ENCODE results near the gene CHD3.
"Not testable (repeated sequence)": the region's sequence is repeated elsewhere in the genome, so short reads cannot be mapped to it uniquely, and the experiment has no call there.

CHD3 gene

DNA sequence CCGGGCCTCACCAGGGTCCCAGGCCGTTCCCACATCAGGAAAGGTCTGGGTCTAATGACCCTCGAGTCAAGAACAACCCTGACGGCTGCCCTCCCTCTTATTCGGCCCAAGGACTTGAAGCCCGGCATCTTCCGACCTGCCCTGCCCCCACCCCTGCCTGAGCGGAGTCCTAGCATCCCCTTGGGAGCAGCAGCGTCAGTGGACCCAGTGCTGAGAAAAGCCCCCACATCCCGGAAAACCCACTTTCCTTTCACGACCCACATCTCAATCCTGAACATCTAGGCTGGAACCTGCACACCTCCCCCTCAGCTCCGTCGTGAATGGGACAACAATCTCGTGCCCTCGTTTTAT is 33.0 kb upstream of the CHD3 start:
- H3K4me1 ChIP-seq (ENCODE audit: control insufficient read depth in 1 of 2, insufficient read depth in 2 of 2, low read length in 2 of 2), result peaks cover 43 to 51% of the 10 kb centered on the region in 2 donors
- H3K9me3 ChIP-seq (ENCODE audit: control insufficient read depth in 1 of 2, low read length in 2 of 2), result no peaks in the 10 kb centered on the region
- peaks cover 24 to 33% of the 10 kb centered on the region in 2 donors for H3K36me3 ChIP-seq (ENCODE audit: control insufficient read depth in 1 of 2, insufficient read depth in 2 of 2, low read length in 2 of 2)
- peak overlapping the region; percentile 36 to 87 for H3K4me3 ChIP-seq (ENCODE audit: low read depth in 1 of 2, low read length in 2 of 2)
- no peaks in the 10 kb centered on the region for H3K27me3 ChIP-seq (ENCODE audit: control insufficient read depth in 1 of 2, insufficient read depth in 2 of 2, low read length in 2 of 2)
- H3K9ac ChIP-seq (ENCODE audit: low read depth in 1 of 2, low read length in 2 of 2), result peak overlapping the region in 1 of 2 donors; percentile 65
- peak overlapping the region; percentile 26 for H3K27ac ChIP-seq (ENCODE audit: low read depth, low read length)

DNA sequence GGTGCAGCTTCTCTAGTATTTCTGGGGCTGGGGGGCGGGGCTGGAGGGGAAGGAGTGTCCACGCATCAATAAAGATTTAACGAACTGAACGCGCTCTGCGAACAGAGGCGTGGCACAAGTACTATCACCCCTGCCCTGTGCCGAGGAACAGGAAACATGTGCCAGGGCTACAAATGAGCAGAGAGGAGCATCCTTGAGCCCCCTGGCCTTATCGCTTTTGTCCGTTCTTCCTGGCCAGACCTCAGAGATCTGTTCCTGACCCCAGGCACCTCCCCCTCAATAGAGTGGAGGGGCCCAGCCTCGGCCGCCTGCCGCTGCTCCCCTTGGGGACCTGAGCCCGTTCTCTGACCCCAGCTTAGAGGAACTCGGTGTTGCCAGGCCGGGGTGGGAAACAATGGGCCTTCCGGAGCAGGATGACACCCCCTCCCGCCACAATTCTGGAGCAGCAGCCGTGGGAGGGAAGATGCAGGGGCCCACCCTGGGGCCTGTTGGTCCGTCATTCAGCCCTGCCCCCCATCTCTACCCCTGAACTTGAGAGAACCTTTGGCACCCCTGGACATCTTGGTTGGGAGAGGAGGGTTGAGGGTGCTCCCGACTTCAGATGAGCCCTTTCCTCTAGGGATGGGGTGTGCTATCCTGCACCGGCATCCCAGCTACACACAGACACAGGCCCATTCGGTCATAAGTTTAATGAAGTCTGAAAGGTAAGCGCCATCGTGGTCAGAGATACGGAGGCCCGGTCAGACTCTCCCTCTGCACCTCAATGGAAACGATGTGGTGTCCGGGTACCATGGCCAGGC is 32.4 kb upstream of the CHD3 start:
- H3K4me3 ChIP-seq (ENCODE audit: low read depth in 1 of 2, low read length in 2 of 2), result peak overlapping the region; percentile 87 to 91
- peaks cover 41 to 46% of the 10 kb centered on the region in 2 donors for H3K4me1 ChIP-seq (ENCODE audit: control insufficient read depth in 1 of 2, insufficient read depth in 2 of 2, low read length in 2 of 2)
- no peaks in the 10 kb centered on the region for H3K27me3 ChIP-seq (ENCODE audit: control insufficient read depth in 1 of 2, insufficient read depth in 2 of 2, low read length in 2 of 2)
- H3K36me3 ChIP-seq (ENCODE audit: control insufficient read depth in 1 of 2, insufficient read depth in 2 of 2, low read length in 2 of 2), result peaks cover 19 to 27% of the 10 kb centered on the region in 2 donors
- peak overlapping the region; percentile 91 for H3K27ac ChIP-seq (ENCODE audit: low read depth, low read length)
- no peaks in the 10 kb centered on the region for H3K9me3 ChIP-seq (ENCODE audit: control insufficient read depth in 1 of 2, low read length in 2 of 2)
- H3K9ac ChIP-seq (ENCODE audit: low read depth in 1 of 2, low read length in 2 of 2), result peak overlapping the region; percentile 65 to 79

DNA sequence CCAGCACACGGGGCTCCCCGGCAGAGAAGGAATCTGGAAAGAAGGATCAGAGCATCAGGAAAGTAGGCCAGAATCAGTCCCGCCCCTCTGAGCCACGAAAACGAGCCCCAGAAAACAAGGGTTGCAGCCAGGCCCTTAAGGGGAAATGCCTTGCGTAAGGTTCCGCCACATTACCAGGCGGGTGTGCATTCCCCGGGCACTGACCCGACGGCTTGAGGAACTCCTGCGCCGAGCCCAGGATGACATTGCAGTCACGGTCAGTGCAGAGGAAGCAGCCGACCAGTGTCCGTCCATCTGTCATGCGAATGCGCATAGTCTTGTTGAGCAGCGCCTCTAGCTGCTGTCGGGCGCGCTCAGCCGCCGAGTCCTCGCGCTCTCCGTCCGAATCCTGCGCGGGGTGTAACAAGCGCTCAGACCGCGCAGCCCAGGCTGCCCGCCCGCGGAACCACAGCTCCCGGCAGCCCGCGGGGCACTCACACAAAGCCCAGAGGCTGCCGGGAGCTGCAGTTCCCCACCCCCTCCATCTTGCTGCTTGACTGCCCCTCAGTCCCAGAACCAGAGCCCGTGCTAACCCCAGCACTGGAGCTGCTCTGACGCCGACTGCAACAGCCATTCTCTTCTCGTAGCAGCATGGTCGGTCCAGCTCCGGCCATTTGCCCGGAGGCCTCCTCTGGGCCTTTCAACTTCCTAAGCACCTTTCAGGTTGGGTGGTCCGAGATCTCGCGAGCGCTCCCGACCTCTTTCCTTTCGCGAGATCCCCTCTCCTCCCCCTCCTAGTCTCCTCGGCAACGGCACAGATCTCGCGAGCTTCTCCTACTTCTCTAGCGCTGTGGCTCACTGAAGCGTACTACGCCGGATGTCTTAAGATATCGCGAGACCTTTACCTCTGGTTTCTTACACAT is 31.5 kb upstream of the CHD3 start, which contains the start of gene NAA38:
Gene NAA38, minus strand, starts transcription at position 749 of the 902 bp plus-strand sequence. Its CDS starts 96 bp downstream, at position 653.
- peaks cover 33 to 39% of the 10 kb centered on the region in 2 donors for H3K4me1 ChIP-seq (ENCODE audit: control insufficient read depth in 1 of 2, insufficient read depth in 2 of 2, low read length in 2 of 2)
- H3K27ac ChIP-seq (ENCODE audit: low read depth, low read length), result peak within 1 kb of the TSS; percentile 91
- H3K27me3 ChIP-seq (ENCODE audit: control insufficient read depth in 1 of 2, insufficient read depth in 2 of 2, low read length in 2 of 2), result no peaks in the 10 kb centered on the region
- peak within 1 kb of the TSS; percentile 78 to 79 for H3K9ac ChIP-seq (ENCODE audit: low read depth in 1 of 2, low read length in 2 of 2)
- H3K36me3 ChIP-seq (ENCODE audit: control insufficient read depth in 1 of 2, insufficient read depth in 2 of 2, low read length in 2 of 2), result peaks cover 14 to 25% of the 10 kb centered on the region in 2 donors
- H3K4me3 ChIP-seq (ENCODE audit: low read depth in 1 of 2, low read length in 2 of 2), result peak within 1 kb of the TSS; percentile 87 to 91
- H3K9me3 ChIP-seq (ENCODE audit: control insufficient read depth in 1 of 2, low read length in 2 of 2), result no peaks in the 10 kb centered on the region

DNA sequence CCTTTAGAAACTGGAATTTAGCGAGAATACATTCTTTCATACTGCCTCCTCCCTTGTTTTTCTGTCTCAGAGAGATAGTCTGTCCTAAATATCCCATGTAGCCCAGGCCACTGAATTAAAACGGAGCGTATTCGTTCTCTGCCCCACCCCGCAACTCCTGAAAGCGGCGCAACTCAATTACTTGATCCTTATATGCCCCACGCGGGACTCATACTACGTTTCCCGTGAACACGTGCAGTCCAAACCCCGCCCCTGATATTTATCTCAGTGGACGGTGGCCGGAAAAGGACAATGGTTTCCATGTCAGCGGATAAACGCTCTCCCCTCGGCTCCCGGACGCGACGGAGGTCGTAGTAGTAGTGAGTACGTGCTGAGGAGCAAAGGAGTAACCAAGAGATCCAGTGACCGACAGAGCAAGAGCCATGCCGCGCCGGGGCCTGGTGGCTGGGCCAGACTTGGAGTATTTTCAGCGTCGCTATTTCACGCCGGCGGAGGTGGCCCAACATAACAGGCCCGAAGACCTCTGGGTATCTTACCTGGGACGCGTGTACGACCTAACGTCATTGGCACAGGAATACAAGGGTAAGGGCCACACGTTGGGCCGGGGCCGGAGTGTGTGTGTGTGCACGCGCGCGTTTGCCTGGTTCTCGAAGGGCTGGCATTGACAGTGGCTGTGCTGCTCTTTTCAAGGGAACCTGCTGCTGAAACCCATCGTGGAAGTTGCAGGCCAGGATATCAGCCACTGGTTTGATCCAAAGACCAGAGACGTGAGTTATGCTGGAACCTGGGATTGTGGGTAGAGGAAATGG is 30.7 kb upstream of the CHD3 start, which contains the start of gene CYB5D1:
Gene CYB5D1, plus strand, starts transcription at position 291 of the 809 bp plus-strand sequence. Its CDS starts 132 bp downstream, at position 423.
- Histone ChIP-seq H3K4me3 (ENCODE audit: low read depth in 1 of 2, low read length in 2 of 2) (peak within 1 kb of the TSS; percentile 87 to 91), H3K36me3 (ENCODE audit: control insufficient read depth in 1 of 2, insufficient read depth in 2 of 2, low read length in 2 of 2) (peaks cover 5 to 17% of the 10 kb centered on the region in 2 donors), H3K9me3 (ENCODE audit: control insufficient read depth in 1 of 2, low read length in 2 of 2) (no peaks in the 10 kb centered on the region), H3K27me3 (ENCODE audit: control insufficient read depth in 1 of 2, insufficient read depth in 2 of 2, low read length in 2 of 2) (no peaks in the 10 kb centered on the region), H3K4me1 (ENCODE audit: control insufficient read depth in 1 of 2, insufficient read depth in 2 of 2, low read length in 2 of 2) (peaks cover 28 to 36% of the 10 kb centered on the region in 2 donors), H3K9ac (ENCODE audit: low read depth in 1 of 2, low read length in 2 of 2) (peak within 1 kb of the TSS; percentile 78 to 79), H3K27ac (ENCODE audit: low read depth, low read length) (peak within 1 kb of the TSS; percentile 91)

DNA sequence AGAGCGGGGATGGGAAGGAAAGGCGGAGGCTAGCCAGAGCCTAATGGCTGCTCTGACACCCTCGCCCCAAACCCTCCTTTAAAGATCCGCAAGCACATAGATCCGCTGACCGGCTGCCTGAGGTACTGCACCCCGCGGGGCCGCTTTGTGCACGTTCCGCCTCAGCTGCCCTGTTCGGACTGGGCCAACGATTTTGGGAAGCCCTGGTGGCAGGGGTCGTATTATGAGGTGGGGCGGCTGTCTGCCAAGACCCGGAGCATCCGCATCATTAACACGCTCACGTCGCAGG is 30.1 kb upstream of the CHD3 start:
- H3K4me3 ChIP-seq (ENCODE audit: low read depth in 1 of 2, low read length in 2 of 2), result peak overlapping the region; percentile 87 to 91
- H3K27me3 ChIP-seq (ENCODE audit: control insufficient read depth in 1 of 2, insufficient read depth in 2 of 2, low read length in 2 of 2), result no peaks in the 10 kb centered on the region
- H3K4me1 ChIP-seq (ENCODE audit: control insufficient read depth in 1 of 2, insufficient read depth in 2 of 2, low read length in 2 of 2), result peaks cover 31 to 36% of the 10 kb centered on the region in 2 donors
- H3K9me3 ChIP-seq (ENCODE audit: control insufficient read depth in 1 of 2, low read length in 2 of 2), result no peaks in the 10 kb centered on the region
- peaks cover 3 to 14% of the 10 kb centered on the region in 2 donors for H3K36me3 ChIP-seq (ENCODE audit: control insufficient read depth in 1 of 2, insufficient read depth in 2 of 2, low read length in 2 of 2)
- no peak overlapping the region for H3K27ac ChIP-seq (ENCODE audit: low read depth, low read length)
- peak overlapping the region; percentile 78 for H3K9ac ChIP-seq (ENCODE audit: low read depth in 1 of 2, low read length in 2 of 2)

DNA sequence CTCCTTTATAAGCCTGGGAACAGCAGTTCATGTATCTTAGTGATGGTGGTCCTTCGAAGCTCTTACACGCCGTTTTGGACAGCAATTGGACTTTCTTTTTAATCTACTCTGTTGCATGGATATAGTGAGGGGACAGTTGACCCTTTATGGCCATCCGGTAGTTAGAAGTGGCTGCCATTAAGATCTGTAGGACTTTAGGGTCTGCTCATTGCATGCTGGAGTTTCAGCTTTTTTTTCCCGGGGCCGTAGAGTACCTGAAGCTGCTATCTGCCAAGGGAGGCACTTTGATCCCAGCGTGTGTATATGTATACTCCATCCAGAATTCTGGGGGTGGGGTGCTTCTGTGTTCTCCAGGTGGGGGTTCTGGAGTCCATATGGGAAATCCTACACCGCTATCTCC is 29.6 kb upstream of the CHD3 start:
- H3K27me3 ChIP-seq (ENCODE audit: control insufficient read depth in 1 of 2, insufficient read depth in 2 of 2, low read length in 2 of 2), result no peaks in the 10 kb centered on the region
- H3K4me1 ChIP-seq (ENCODE audit: control insufficient read depth in 1 of 2, insufficient read depth in 2 of 2, low read length in 2 of 2), result peaks cover 31 to 36% of the 10 kb centered on the region in 2 donors
- peaks cover 3 to 14% of the 10 kb centered on the region in 2 donors for H3K36me3 ChIP-seq (ENCODE audit: control insufficient read depth in 1 of 2, insufficient read depth in 2 of 2, low read length in 2 of 2)
- H3K9ac ChIP-seq (ENCODE audit: low read depth in 1 of 2, low read length in 2 of 2), result peak overlapping the region; percentile 78
- peak overlapping the region; percentile 87 to 91 for H3K4me3 ChIP-seq (ENCODE audit: low read depth in 1 of 2, low read length in 2 of 2)
- no peak overlapping the region for H3K27ac ChIP-seq (ENCODE audit: low read depth, low read length)
- no peaks in the 10 kb centered on the region for H3K9me3 ChIP-seq (ENCODE audit: control insufficient read depth in 1 of 2, low read length in 2 of 2)

DNA sequence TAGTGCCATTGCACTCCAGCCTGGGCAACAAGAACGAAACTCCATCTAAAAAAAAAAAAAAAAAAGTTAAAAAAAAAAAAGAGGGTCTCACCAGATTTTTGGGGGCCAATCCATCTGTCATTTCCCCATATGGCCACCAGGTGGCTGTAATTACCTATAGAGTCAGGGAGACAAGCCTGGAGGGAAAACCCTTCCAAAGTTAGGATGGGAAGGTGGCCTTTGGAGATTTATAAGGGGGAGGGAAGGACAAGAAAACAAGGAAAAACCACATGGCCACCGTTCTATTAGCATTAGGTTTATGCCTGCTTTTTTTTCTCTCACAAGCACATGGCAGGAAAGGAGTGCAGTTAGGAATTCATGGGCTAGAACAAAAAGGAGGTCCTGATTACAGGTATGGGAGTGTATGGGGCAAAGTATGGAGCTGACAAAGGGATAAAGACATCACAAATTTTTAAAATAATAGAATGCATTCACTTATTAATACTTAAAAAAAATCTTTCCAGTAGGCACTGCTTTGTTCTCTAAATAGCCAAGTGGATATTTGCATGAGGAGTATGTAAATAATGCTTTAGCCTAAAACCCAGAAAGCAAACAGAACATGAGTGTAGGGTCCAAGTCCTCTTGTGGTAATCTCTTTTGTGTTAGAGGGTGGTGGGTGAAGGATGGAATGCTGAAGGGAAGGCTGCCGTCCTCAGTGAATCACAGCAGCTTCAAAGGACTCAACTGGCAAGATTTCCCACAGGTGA is 25.7 kb upstream of the CHD3 start:
- peaks cover 0 to 8% of the 10 kb centered on the region in 2 donors for H3K36me3 ChIP-seq (ENCODE audit: control insufficient read depth in 1 of 2, insufficient read depth in 2 of 2, low read length in 2 of 2)
- H3K9me3 ChIP-seq (ENCODE audit: control insufficient read depth in 1 of 2, low read length in 2 of 2), result no peaks in the 10 kb centered on the region
- H3K4me3 ChIP-seq (ENCODE audit: low read depth in 1 of 2, low read length in 2 of 2), result no peak overlapping the region
- H3K4me1 ChIP-seq (ENCODE audit: control insufficient read depth in 1 of 2, insufficient read depth in 2 of 2, low read length in 2 of 2), result peaks cover 16 to 19% of the 10 kb centered on the region in 2 donors
- no peak overlapping the region for H3K9ac ChIP-seq (ENCODE audit: low read depth in 1 of 2, low read length in 2 of 2)
- no peaks in the 10 kb centered on the region for H3K27me3 ChIP-seq (ENCODE audit: control insufficient read depth in 1 of 2, insufficient read depth in 2 of 2, low read length in 2 of 2)
- no peak overlapping the region for H3K27ac ChIP-seq (ENCODE audit: low read depth, low read length)

DNA sequence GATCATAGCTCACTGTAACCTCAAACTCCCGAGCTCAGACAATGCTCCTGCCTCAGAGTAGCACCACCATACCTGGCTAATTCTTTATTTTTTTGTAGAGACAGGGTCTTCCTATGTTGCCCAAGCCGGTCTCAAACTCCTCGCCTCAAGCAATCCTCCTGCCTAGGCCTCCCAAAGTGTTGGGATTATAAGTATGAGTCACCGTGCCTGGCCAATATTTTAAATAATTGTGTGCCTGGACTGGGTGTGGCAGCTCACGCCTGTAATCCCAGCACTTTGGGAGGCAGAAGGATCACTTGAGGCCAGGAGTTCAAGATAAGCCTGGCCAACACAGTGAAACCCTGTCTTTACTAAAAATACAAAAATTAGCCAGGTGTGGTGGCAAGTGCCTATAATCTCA is 24.2 kb upstream of the CHD3 start:
- H3K4me1 ChIP-seq (ENCODE audit: control insufficient read depth in 1 of 2, insufficient read depth in 2 of 2, low read length in 2 of 2); H3K9me3 ChIP-seq (ENCODE audit: control insufficient read depth in 1 of 2, low read length in 2 of 2); H3K36me3 ChIP-seq (ENCODE audit: control insufficient read depth in 1 of 2, insufficient read depth in 2 of 2, low read length in 2 of 2): not testable (repeated sequence)

DNA sequence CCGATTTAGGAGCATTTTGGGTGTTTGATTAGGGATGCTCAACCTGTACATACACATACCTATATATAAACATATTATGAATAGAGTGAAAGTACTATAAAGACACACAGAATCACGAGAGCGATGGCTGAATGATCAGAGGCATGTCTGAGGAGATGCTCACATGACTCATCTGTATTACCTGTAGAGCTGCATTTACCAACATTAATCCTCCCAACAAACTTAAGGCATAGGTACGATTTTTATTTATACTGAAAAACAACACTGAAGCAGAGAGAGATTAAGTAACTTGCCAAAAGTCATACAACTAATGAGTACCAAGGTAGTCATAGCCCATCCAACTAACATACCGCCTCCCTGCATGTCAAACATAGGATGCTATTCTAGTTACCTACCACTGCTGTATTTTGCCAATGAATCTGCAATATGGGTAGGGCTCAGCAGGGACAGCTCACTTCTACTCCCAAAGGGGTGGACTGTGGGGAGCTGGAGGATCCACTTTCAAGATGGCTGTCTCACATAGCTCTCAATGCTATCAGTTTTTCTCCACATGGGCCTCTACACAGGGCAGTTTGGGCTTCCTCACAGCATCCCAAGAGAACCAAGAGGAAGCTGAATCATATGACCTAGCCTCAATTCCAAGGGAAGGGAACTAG is 23.5 kb upstream of the CHD3 start:
- Histone ChIP-seq H3K4me3 (ENCODE audit: low read depth in 1 of 2, low read length in 2 of 2) (no peak overlapping the region), H3K9me3 (ENCODE audit: control insufficient read depth in 1 of 2, low read length in 2 of 2) (no peaks in the 10 kb centered on the region), H3K36me3 (ENCODE audit: control insufficient read depth in 1 of 2, insufficient read depth in 2 of 2, low read length in 2 of 2) (peaks cover 0 to 3% of the 10 kb centered on the region in 2 donors), H3K27me3 (ENCODE audit: control insufficient read depth in 1 of 2, insufficient read depth in 2 of 2, low read length in 2 of 2) (no peaks in the 10 kb centered on the region), H3K4me1 (ENCODE audit: control insufficient read depth in 1 of 2, insufficient read depth in 2 of 2, low read length in 2 of 2) (peaks cover 3 to 9% of the 10 kb centered on the region in 2 donors), H3K9ac (ENCODE audit: low read depth in 1 of 2, low read length in 2 of 2) (no peak overlapping the region), H3K27ac (ENCODE audit: low read depth, low read length) (no peak overlapping the region)

More for the DNA sequence above, 24.2 kb upstream of the CHD3 start:
- H3K27ac ChIP-seq (ENCODE audit: low read depth, low read length); H3K9ac ChIP-seq (ENCODE audit: low read depth in 1 of 2, low read length in 2 of 2); H3K4me3 ChIP-seq (ENCODE audit: low read depth in 1 of 2, low read length in 2 of 2); H3K27me3 ChIP-seq (ENCODE audit: control insufficient read depth in 1 of 2, insufficient read depth in 2 of 2, low read length in 2 of 2): not testable (repeated sequence)
